GM21447 (cell line): ENCODE results near the gene HMCN1.

Source experiments
- ATAC-seq: cut with Tn5 transposase; IDR thresholded peaks from one replicate; pipeline ENCODE4 v1.9.1; 2021; ENCODE audit not compliant: unreplicated experiment

The HMCN1 gene

GRCh38 chr1:186063091-186063657 lies 329.0 kb downstream of the HMCN1 start:
- ATAC-seq: no peak

- no peak for ATAC-seq
These were observed 332.2 kb downstream of the HMCN1 start for GRCh38 chr1:186066411-186066810.

GRCh38 chr1:186073697-186074096 lies 339.5 kb downstream of the HMCN1 start:
- no peak for ATAC-seq

GRCh38 chr1:186076006-186076405 lies 341.8 kb downstream of the HMCN1 start:
- no peak for ATAC-seq

GRCh38 chr1:186078245-186078644 lies 344.1 kb downstream of the HMCN1 start:
- peak; percentile 93 for ATAC-seq

GRCh38 chr1:186079084-186079684 lies 345.0 kb downstream of the HMCN1 start:
- no peak for ATAC-seq

GRCh38 chr1:186082235-186082937 lies 348.2 kb downstream of the HMCN1 start:
- peak; percentile 71 for ATAC-seq

GRCh38 chr1:186086583-186086982 lies 352.4 kb downstream of the HMCN1 start:
- no peak for ATAC-seq

GRCh38 chr1:186089940-186090339 lies 355.7 kb downstream of the HMCN1 start:
- no peak for ATAC-seq

- no peak for ATAC-seq
These were observed 357.1 kb downstream of the HMCN1 start for GRCh38 chr1:186091222-186091720.

- no peak for ATAC-seq
These were observed 359.2 kb downstream of the HMCN1 start for GRCh38 chr1:186093437-186093836.

- ATAC-seq: no peak
These were observed 360.0 kb downstream of the HMCN1 start for GRCh38 chr1:186094172-186094571.

GRCh38 chr1:186099336-186100104 lies 365.3 kb downstream of the HMCN1 start:
- no peak for ATAC-seq

GRCh38 chr1:186102107-186102506 lies 367.9 kb downstream of the HMCN1 start:
- no peak for ATAC-seq

- no peak for ATAC-seq
These were observed 368.5 kb downstream of the HMCN1 start for GRCh38 chr1:186102547-186103148.

GRCh38 chr1:186104459-186104858 lies 370.3 kb downstream of the HMCN1 start:
- ATAC-seq: no peak

GRCh38 chr1:186112280-186112679 lies 378.1 kb downstream of the HMCN1 start:
- ATAC-seq: no peak

- no peak for ATAC-seq
These were observed 379.3 kb downstream of the HMCN1 start for GRCh38 chr1:186113461-186113860.

- no peak for ATAC-seq
These were observed 384.5 kb downstream of the HMCN1 start for GRCh38 chr1:186118724-186119123.

- no peak for ATAC-seq
These were observed 388.6 kb downstream of the HMCN1 start for GRCh38 chr1:186122837-186123236.

- ATAC-seq: no peak
These were observed 390.8 kb downstream of the HMCN1 start for GRCh38 chr1:186125035-186125434.
